HG03097 (cell line): Measurements from ENCODE around the gene PRDM7.
"Not testable (repeated sequence)": the region's sequence is repeated elsewhere in the genome, so short reads cannot be mapped to it uniquely, and the experiment has no call there.

Experiments
- ATAC-seq: cut with Tn5 transposase; IDR thresholded peaks from one replicate; pipeline ENCODE4 v1.9.1; 2021; ENCODE audit not compliant: unreplicated experiment, low FRiP score

PRDM7 gene

GRCh38 chr16:90077240-90077756 is at the start of gene PRDM7:
PRDM7 (minus strand) TSS chr16:90077331; CDS start chr16:90075910, 1,421 bp downstream.
- peak; percentile 90 for ATAC-seq

- not testable (repeated sequence) for ATAC-seq
Observed at GRCh38 chr16:90121846-90122245, 44.7 kb upstream of the PRDM7 start.

GRCh38 chr16:90107617-90108016 is 30.5 kb upstream of the PRDM7 start:
- not testable (repeated sequence) for ATAC-seq

GRCh38 chr16:90107060-90107459 is 29.9 kb upstream of the PRDM7 start:
- ATAC-seq, result not testable (repeated sequence)

- ATAC-seq, result not testable (repeated sequence)
Observed at GRCh38 chr16:90106271-90106670, 29.1 kb upstream of the PRDM7 start.

- ATAC-seq, result not testable (repeated sequence)
Observed at GRCh38 chr16:90104725-90105124, 27.6 kb upstream of the PRDM7 start.

GRCh38 chr16:90102086-90102884 is 25.2 kb upstream of the PRDM7 start:
- ATAC-seq, result not testable (repeated sequence)

GRCh38 chr16:90101332-90101731 is 24.2 kb upstream of the PRDM7 start:
- ATAC-seq, result not testable (repeated sequence)

- ATAC-seq, result not testable (repeated sequence)
Observed at GRCh38 chr16:90100790-90101189, 23.7 kb upstream of the PRDM7 start.

- not testable (repeated sequence) for ATAC-seq
Observed at GRCh38 chr16:90100229-90100628, 23.1 kb upstream of the PRDM7 start.

GRCh38 chr16:90098936-90099335 is 21.8 kb upstream of the PRDM7 start:
- not testable (repeated sequence) for ATAC-seq

GRCh38 chr16:90097010-90097684 is 20.0 kb upstream of the PRDM7 start:
- not testable (repeated sequence) for ATAC-seq

GRCh38 chr16:90094791-90095190 is 17.7 kb upstream of the PRDM7 start:
- ATAC-seq, result not testable (repeated sequence)

- ATAC-seq, result not testable (repeated sequence)
Observed at GRCh38 chr16:90094296-90094695, 17.2 kb upstream of the PRDM7 start.

- ATAC-seq, result not testable (repeated sequence)
Observed at GRCh38 chr16:90093799-90094198, 16.7 kb upstream of the PRDM7 start.

GRCh38 chr16:90092781-90093180 is 15.7 kb upstream of the PRDM7 start:
- not testable (repeated sequence) for ATAC-seq

GRCh38 chr16:90084215-90084950 is 7.3 kb upstream of the PRDM7 start:
- no peak for ATAC-seq

- ATAC-seq, result no peak
Observed at GRCh38 chr16:90083139-90083538, 6.0 kb upstream of the PRDM7 start.

GRCh38 chr16:90081606-90081970 is 4.5 kb upstream of the PRDM7 start:
- no peak for ATAC-seq

- no peak for ATAC-seq
Observed at GRCh38 chr16:90078579-90078895, 1.4 kb upstream of the PRDM7 start.
